Hematopoietic multipotent progenitor cell treated with erythropoietin and hydrocortisone succinate and interleukin-3 and kit ligand, for 6 days (in vitro differentiated cells): ENCODE results near the gene DAP.
"Not testable (repeated sequence)": the region's sequence is repeated elsewhere in the genome, so short reads cannot be mapped to it uniquely, and the experiment has no call there.

Experiments
- DNase-seq: peaks from one replicate; pipeline ENCODE4 v3.0.0-alpha.2; 2015

The DAP gene

DNA sequence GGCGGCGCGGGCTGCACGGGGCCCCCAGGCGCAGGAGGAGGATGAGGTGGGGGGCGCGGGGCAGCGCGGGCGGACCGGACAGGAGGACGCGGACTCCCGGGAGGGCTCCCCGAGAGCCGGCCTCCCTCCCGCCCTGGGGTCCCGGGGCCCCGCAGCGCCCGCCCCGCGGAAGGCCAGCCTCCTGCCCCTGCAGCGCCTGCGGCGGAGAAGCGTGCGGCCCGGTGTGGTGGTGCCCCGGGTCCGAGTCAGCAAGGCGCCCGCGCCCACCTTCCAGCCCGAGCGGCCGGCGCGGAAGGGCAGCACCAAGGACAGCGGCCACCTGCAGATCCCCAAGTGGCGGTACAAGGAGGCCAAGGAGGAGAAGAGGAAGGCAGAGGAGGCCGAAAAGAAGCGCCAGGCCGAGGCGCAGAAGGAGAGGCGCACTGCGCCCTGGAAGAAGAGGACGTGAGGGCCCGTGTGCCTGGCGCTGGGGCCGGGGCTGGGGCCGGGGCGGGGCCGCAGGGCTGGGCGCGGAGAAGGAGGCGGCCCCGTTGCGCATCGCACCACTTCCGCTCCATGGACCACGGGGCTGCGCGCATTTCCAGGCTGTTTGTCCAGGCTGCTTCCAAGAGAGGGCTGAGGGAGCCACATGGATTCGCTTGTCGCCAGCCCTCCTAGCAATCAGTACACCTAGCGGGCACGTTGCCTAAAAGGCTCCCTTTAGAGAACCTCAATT lies 111.2 kb downstream of the DAP start:
- no peak for DNase-seq

DNA sequence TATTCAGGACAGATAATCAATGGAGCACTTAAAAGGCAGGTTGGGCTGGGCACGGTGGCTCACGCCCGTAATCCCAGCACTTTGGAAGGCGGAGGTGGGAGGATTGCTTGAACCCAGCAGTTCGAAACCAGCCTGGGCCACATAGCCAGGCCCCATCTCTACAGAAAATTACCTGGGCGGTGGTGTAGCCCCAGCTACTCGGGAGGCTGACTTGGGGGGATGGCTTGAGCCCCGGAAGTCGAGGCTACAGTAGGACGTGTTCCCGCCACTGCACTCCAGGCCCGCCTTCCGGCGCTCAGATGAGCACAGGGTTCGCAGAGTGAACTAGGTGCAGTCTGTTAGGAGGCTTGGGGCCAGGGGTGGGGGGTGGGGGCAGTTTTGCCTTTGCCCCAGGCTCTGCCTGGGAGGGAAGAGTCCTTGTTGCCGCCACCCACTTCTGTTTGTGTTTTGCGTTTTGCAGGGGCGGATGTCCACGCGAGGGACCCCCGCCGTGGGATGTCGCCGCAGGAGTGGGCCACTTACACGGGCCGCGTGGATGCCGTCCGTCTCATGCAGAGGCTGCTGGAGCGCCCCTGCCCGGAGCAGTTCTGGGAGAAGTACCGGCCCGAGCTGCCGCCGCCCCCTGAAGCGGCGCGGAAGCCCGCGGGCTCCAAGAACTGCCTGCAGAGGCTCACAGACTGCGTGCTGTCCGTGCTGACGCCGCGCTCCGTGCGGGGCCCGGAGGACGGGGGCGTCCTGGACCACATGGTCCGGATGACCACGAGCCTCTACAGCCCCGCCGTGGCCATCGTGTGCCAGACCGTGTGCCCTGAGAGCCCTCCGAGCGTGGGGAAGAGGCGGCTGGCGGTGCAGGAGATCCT lies 112.0 kb downstream of the DAP start:
- DNase-seq, result no peak

- DNase-seq, result no peak
Measured at GRCh38 chr5:10647640-10648039, 113.4 kb downstream of the DAP start.

GRCh38 chr5:10645671-10646070 lies 115.4 kb downstream of the DAP start:
- DNase-seq, result no peak

DNA sequence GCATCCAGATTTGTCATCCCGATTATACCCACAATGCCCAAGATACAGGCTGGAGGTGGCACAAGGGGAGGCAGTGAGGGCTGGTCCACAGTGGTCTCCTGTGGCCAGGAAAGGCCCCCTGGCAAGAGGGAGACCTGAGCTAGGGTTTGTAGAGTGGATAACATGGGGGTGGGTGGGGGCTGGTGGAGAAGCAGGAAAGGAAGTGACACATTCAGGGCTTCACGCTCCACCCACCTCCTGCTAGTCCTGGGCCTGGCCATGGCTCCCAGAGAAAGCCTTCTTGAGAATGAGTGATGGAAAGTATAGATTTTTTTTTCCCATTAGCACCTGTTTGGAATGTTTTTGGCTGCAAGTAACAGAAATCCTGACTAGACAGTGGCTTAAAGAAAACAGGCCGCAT lies 115.9 kb downstream of the DAP start:
- no peak for DNase-seq

DNA sequence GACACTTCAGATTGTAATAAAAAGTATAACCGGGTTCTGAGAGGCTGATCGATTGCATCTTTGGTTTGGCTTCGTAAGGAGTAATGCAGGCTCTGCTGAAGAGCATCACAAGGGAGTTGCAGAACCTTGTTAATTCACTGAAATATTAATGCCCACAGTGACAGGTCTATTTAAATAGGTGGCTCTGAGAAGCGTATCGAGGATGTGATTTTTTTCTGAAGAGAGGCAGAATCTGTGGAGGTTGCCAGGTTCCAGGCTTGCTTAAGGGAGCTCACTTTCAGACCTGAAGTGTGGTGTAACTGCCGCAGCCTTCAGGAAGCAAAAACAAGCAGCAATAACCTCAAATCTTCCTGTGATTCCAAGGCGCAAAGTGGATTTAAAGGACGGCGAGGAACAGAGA lies 116.8 kb downstream of the DAP start:
- DNase-seq, result no peak

DNA sequence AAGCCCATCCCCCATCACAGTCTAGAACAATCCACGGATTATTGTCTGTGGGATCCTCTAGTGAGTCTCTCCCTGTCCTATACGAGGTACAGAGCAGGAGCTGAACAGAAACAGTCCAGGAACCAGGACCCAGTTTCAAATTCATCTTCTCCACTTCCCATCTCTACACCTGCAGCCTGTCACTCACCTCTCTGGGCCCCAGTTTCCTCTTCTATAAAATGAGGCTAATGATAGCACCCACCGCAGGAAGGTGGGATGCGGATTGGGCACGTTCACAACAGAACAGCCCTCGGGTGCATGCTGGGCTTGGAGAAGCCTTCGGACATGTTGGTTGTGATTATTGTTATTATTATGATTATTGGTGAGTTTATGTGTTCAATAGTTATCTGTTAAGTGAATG lies 118.7 kb downstream of the DAP start:
- DNase-seq, result no peak

GRCh38 chr5:10639846-10640368 lies 121.1 kb downstream of the DAP start:
- DNase-seq, result no peak

- not testable (repeated sequence) for DNase-seq
Measured at GRCh38 chr5:10638723-10639122, 122.3 kb downstream of the DAP start.

DNA sequence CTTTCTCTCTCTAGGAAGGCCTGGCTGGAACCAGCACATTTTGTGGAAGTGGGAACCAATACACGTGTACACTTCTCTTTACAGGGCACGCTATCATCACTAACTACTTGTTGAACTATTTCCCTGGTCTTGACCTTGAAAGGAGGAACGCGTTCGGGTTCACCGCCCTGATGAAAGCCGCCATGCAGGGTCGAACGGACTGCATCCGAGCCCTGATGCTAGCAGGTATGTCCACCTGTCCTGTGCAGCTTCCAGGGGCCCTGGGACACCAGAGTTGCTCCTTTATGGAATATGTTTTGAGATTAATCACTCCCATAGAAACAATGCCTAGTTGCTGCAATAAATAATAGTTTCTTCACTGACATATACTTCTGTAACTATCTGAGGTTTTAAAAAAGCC lies 123.1 kb downstream of the DAP start:
- DNase-seq, result no peak

DNA sequence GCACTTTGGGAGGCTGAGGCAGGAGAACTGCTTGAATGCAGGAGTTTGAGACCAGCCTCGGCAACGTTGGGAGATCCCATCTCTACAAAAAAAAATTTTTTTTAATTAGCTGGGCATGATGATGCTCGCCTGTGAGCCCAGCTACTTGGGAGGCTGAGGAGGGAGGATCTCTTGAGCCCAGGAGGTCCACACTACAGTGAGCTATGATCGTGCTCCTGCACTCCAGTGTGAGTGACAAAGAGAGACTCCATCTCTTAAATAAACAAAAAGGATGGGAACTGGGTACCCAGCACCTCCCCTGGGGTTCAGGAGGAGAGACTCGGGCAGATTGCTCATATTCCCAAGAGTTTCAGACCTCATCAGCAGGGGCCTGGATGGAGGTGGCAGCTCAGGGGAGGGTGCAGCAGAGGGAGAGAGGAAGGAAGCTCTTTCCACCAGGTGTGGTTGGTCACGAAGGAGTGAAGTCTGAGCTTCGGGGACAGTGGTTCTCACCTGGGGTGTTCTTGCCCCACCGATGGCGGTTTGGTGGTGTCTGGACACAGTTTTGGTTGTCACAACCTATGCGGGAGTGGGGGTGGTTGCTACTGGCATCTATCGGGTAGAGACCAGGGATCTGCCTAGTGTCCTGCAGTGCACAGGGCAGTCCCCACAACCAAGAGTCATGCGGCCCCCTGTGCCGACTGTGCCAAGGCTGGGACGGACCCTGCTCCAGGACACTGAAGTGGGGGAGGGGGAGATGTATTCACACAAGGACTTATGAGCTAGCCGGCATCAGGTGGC lies 124.5 kb downstream of the DAP start:
- DNase-seq, result no peak

DNA sequence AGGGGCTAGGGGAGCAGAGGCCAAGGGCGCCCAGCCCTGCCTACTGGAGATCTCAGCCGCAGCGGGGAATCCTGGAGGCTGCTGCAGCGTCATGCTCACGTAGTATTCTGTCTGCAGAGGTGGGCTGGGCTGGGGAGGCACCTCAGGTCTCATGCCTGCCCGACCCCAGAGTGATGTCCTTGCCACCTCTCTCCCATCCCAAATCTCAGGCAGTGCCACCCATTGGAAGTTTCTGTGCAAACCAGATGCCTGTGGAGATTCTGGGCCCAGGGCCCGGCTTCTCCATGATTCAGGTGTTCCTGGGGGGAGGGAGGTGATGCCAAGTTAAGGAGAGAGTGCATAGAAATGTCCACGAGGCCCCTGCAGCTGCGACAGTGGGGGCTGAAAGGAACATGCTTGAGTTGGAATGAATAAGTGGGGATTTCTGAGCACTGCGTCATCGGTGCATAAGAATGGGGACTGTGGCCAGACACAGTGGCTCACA lies 125.1 kb downstream of the DAP start:
- no peak for DNase-seq

- peak; percentile 40 for DNase-seq
Measured at GRCh38 chr5:10635257-10635866, 125.7 kb downstream of the DAP start.

GRCh38 chr5:10634562-10634961 lies 126.5 kb downstream of the DAP start:
- DNase-seq, result no peak

GRCh38 chr5:10634050-10634449 lies 127.0 kb downstream of the DAP start:
- no peak for DNase-seq

DNA sequence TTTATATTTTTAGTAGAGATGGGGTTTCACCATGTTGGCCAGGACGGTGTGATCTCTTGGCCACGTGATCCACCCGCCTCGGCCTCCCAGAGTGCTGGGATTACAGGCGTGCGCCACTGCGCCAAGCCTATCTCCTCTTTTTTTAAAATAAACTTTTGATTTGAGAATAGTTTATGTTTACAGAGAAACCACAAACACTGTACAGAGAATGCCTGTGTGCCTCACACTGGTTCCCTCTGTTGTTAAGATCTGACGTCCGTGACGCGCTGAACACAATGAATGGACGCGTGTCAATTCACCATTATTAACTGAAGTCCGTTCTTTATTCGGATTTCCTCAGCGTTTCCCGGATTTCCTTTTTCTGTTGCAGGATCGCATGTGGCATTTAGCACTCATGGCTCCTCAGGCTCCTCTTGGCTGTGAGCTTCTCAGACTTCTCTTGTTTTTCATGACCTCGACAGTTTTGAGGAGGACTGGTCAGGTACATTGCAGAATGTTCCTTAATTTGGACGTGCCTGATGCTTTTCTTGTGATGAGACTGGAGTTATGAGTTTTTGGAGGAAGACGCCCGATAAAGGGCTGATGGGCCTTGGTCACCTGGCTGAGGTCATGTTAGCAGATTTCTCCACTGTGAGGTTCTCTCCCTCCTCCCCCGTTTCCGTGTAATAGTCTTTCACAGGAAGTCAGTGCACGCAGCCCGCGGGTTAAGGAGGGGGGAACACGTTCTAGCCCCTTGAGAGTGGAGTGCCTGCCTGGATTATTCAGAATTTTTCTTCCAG lies 127.6 kb downstream of the DAP start:
- no peak for DNase-seq

GRCh38 chr5:10632110-10632761 lies 128.8 kb downstream of the DAP start:
- DNase-seq, result no peak

- no peak for DNase-seq
Measured at GRCh38 chr5:10631316-10631996, 129.6 kb downstream of the DAP start.

GRCh38 chr5:10630744-10631143 lies 130.3 kb downstream of the DAP start:
- not testable (repeated sequence) for DNase-seq

DNA sequence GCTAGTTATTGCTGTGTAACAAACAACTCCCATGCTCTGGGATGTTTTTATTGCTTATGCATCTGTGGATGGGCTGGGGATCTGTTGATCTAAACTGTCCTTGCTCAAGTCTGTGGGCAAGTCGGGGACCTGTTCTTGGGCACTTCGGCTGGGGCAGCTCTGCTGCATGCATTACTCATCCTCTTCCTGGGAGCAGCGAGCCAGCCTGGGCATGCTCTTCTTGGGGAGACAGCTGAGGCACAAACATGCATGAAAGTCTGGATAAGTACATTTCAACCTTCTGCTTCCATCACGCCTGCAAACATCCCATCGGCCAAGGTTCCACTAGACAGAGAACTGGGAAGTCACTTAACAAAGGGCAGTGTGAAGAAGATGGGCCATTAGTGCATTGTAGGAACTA lies 130.9 kb downstream of the DAP start:
- DNase-seq, result no peak

GRCh38 chr5:10629682-10630081 lies 131.4 kb downstream of the DAP start:
- no peak for DNase-seq
